Vagina (tissue), 2 donors: Measurements from ENCODE around the gene PTGES3L. TPM values are rescaled to one million over a fixed set of nuclear protein-coding genes. Genes with fewer than 3 reads are reported as not detected.
"Not testable (repeated sequence)": the region's sequence is repeated elsewhere in the genome, so short reads cannot be mapped to it uniquely, and the experiment has no call there.

Experiments used
- DNase-seq, 2 donors: peaks; one replicate each; pipeline ENCODE4 v3.0.0-alpha.2; 2017; ENCODE audit errors: extremely low spot score in 2 of 2
- H3K27ac ChIP-seq: fragments of 200-600 bp; sonication (generic); one replicate; pipeline ENCODE4 v1.5.1; 2019
- H3K27me3 ChIP-seq: fragments of 200-600 bp; sonication (generic); one replicate; pipeline ENCODE4 v1.5.1; 2019
- H3K36me3 ChIP-seq, 2 donors: fragments of 200-600 bp; sonication (generic); one replicate each; pipeline ENCODE4 v1.5.1; 2017 to 2019
- H3K4me1 ChIP-seq: fragments of 200-600 bp; sonication (generic); one replicate; pipeline ENCODE4 v1.5.1; 2019
- H3K4me3 ChIP-seq, 2 donors: fragments of 200-600 bp; sonication (generic); 1 replicate in 1 of 2; 2 replicates in 1 of 2; pipeline ENCODE4 v1.5.1; 2016 to 2019
- H3K9me3 ChIP-seq: fragments of 200-600 bp; sonication (generic); one replicate; pipeline ENCODE4 v1.5.1; 2019
- CTCF ChIP-seq, 3 experiments: fragments of 450-650 bp in 2 of 3; fragments of 200-600 bp in 1 of 3; sonication (generic) in 1 of 3; IDR thresholded peaks; one replicate each; pipeline ENCODE4 v1.5.1; 2017 to 2019; ENCODE audit warnings: antibody characterized with exemption in 3 of 3, mild to moderate bottlenecking in 2 of 3, moderate library complexity in 2 of 3
- POLR2A ChIP-seq, 2 donors: fragments of 450-650 bp; IDR thresholded peaks; one replicate each; pipeline ENCODE4 v1.6.1; 2017; ENCODE audit warnings: antibody characterized with exemption in 2 of 2, mild to moderate bottlenecking in 2 of 2, moderate library complexity in 2 of 2
- POLR2AphosphoS5 ChIP-seq, 2 donors: sonication (generic); formaldehyde crosslinking; IDR thresholded peaks; one replicate each; pipeline ENCODE4 v1.9.0; 2017; ENCODE audit warnings: antibody characterized with exemption in 2 of 2, mild to moderate bottlenecking in 2 of 2, low read depth in 1 of 2; ENCODE audit not compliant: insufficient read depth in 1 of 2
- intact Hi-C: fragments of 100-400 bp; cut with DNase I; formaldehyde crosslinking; loops from one replicate; pipeline ENCODE4 v1.15.1; 2023
- total RNA-seq: library from RNA; depleted of rRNA; stranded (reverse); fragments of >200 nt; gene quantifications from one replicate; pipeline ENCODE4 v1.2.3, GENCODE V29; 2016

Gene PTGES3L
- total RNA-seq, 1 donor from 2014 or later, result 1.5 TPM

GRCh38 chr17:42997984-42998938, 18.4 kb upstream of the PTGES3L start, which contains the start of gene RPL27:
Gene RPL27 (plus strand): TSS chr17:42998419. CDS start chr17:42998751, 332 bp downstream.
- H3K36me3 ChIP-seq, result peaks cover 0 to 26% of the 10 kb centered on the region in 2 donors
- peaks cover 24% of the 10 kb centered on the region for H3K4me1 ChIP-seq
- no peaks in the 10 kb centered on the region for H3K27me3 ChIP-seq
- intact Hi-C loops, result no loop called here
- peak within 1 kb of the TSS; percentile 83 for H3K27ac ChIP-seq
- TF ChIP-seq POLR2AphosphoS5 (IDR thresholded peaks at IDR 0.05; ENCODE audit: insufficient read depth in 1 of 2, low read depth in 1 of 2) (peak; percentile 99 to 100), POLR2A (IDR thresholded peaks at IDR 0.05) (peak in 1 of 2 donors; percentile 70), CTCF (IDR thresholded peaks at IDR 0.05) (peak; percentile 67 to 95 (median 79))
- no peaks in the 10 kb centered on the region for H3K9me3 ChIP-seq
- peak within 1 kb of the TSS; percentile 76 to 86 for H3K4me3 ChIP-seq
- DNase-seq, result peak; percentile 98 to 100

GRCh38 chr17:42997390-42997983, 17.6 kb upstream of the PTGES3L start:
- TF ChIP-seq POLR2AphosphoS5 (IDR thresholded peaks at IDR 0.05; ENCODE audit: insufficient read depth in 1 of 2, low read depth in 1 of 2), result no peak
- TF ChIP-seq CTCF (IDR thresholded peaks at IDR 0.05), result no peak
- no peak for TF ChIP-seq POLR2A (IDR thresholded peaks at IDR 0.05)
- DNase-seq, result no peak
- intact Hi-C loops, result no loop called here
- H3K4me1 ChIP-seq, result peaks cover 24% of the 10 kb centered on the region
- H3K4me3 ChIP-seq, result peak overlapping the region; percentile 6 to 86
- peak overlapping the region; percentile 83 for H3K27ac ChIP-seq
- no peaks in the 10 kb centered on the region for H3K27me3 ChIP-seq
- no peaks in the 10 kb centered on the region for H3K9me3 ChIP-seq
- H3K36me3 ChIP-seq, result peaks cover 0 to 26% of the 10 kb centered on the region in 2 donors

- Histone ChIP-seq H3K4me1 (peaks cover 11% of the 10 kb centered on the region), H3K36me3 (peaks cover 0 to 38% of the 10 kb centered on the region in 2 donors)
- intact Hi-C loops, H3K27me3 ChIP-seq, H3K4me3 ChIP-seq, DNase-seq, H3K9me3 ChIP-seq, H3K27ac ChIP-seq: not testable (repeated sequence)
These were observed 14.0 kb upstream of the PTGES3L start for GRCh38 chr17:42993913-42994312.

GRCh38 chr17:42992872-42993271, 13.0 kb upstream of the PTGES3L start:
- no peak for DNase-seq
- intact Hi-C loops, result no loop called here
- H3K36me3 ChIP-seq, result peaks cover 0 to 48% of the 10 kb centered on the region in 2 donors
- H3K27ac ChIP-seq, result no peak overlapping the region
- no peak for TF ChIP-seq POLR2A (IDR thresholded peaks at IDR 0.05)
- no peak for TF ChIP-seq CTCF (IDR thresholded peaks at IDR 0.05)
- TF ChIP-seq POLR2AphosphoS5 (IDR thresholded peaks at IDR 0.05; ENCODE audit: insufficient read depth in 1 of 2, low read depth in 1 of 2), result no peak
- H3K4me1 ChIP-seq, result peaks cover 8% of the 10 kb centered on the region
- no peak overlapping the region for H3K4me3 ChIP-seq
- H3K27me3 ChIP-seq, result no peaks in the 10 kb centered on the region
- H3K9me3 ChIP-seq, result no peaks in the 10 kb centered on the region

- intact Hi-C loops, result no loop called here
- DNase-seq, result no peak
- Histone ChIP-seq H3K4me3 (no peak overlapping the region), H3K9me3 (no peaks in the 10 kb centered on the region), H3K27me3 (no peaks in the 10 kb centered on the region), H3K27ac (no peak overlapping the region), H3K4me1 (no peaks in the 10 kb centered on the region), H3K36me3 (peaks cover 0 to 56% of the 10 kb centered on the region in 2 donors)
- TF ChIP-seq POLR2AphosphoS5 (IDR thresholded peaks at IDR 0.05; ENCODE audit: insufficient read depth in 1 of 2, low read depth in 1 of 2), result no peak
- TF ChIP-seq CTCF (IDR thresholded peaks at IDR 0.05), result no peak
- TF ChIP-seq POLR2A (IDR thresholded peaks at IDR 0.05), result no peak
These were observed 11.6 kb upstream of the PTGES3L start for GRCh38 chr17:42991471-42991870.
